ENCODE results near the gene RAB32.
"Not testable (repeated sequence)": the region's sequence is repeated elsewhere in the genome, so short reads cannot be mapped to it uniquely, and the experiment has no call there.

RAB32 gene

DNA sequence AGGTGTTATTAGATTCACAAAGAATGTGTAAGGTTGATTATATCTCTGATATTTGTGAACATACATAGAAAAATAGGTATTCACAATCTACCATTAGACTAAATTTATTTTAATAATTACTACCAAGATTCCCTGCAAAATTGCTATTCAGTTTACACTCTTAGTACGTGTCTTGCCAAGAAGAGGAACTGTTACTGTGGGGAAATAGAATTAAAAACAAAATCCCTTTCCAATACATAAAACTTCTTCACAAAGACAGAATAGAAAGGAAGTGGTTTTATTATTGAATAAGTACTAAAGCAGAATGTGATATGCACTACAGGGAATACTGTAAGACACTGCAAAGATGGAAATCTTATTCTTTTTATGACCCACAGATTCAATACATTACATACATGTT lies 17.0 kb downstream of the RAB32 start:
- WGBS (ENCODE audit: extremely low coverage, insufficient coverage, insufficient read length): no CpG with 5 or more reads among the region's 1 CpG
- Histone ChIP-seq H4K91ac (ENCODE audit: low read depth, low read length) (no peak overlapping the region), H3K27ac (ENCODE audit: low read depth, low read length) (no peak overlapping the region)

DNA sequence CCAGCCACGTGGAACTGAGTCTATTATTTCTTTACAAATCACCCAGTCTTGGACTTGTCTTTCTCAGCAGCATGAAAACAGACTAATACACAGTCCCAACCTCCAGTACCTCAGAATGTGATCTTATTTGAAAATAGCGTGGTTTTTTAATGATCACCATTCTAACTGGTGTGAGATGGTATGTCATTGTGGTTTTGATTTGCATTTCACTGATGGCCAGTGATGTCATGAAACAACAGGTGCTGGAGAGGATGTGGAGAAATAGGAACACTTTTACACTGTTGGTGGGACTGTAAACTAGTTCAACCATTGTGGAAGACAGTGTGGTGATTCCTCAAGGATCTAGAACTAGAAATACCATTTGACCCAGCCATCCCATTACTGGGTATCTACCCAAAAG lies 23.0 kb downstream of the RAB32 start:
- not testable (repeated sequence) for H3K27ac ChIP-seq (ENCODE audit: low read depth, low read length); DNase-seq; H2AFZ ChIP-seq (ENCODE audit: insufficient read depth, low read length, poor library complexity); H3K9me3 ChIP-seq (ENCODE audit: insufficient read depth, low read depth, low read length); H3K36me3 ChIP-seq (ENCODE audit: control insufficient read depth in 1 of 2, insufficient read depth in 2 of 2, low read length in 2 of 2); H4K8ac ChIP-seq (ENCODE audit: low read depth, low read length); H2BK5ac ChIP-seq (ENCODE audit: low read depth, low read length, poor library complexity); H3K4me1 ChIP-seq (ENCODE audit: control insufficient read depth in 1 of 2, insufficient read depth in 2 of 2, low read length in 2 of 2); H2BK120ac ChIP-seq (ENCODE audit: insufficient read depth, low read length, poor library complexity); H4K12ac ChIP-seq (ENCODE audit: low read depth, low read length); H3K14ac ChIP-seq (ENCODE audit: low read length); H4K91ac ChIP-seq (ENCODE audit: low read depth, low read length); H3K27me3 ChIP-seq (ENCODE audit: insufficient read depth, low read length); H3K4ac ChIP-seq (ENCODE audit: low read depth, low read length); H2BK12ac ChIP-seq (ENCODE audit: low read length); H3K9ac ChIP-seq (ENCODE audit: low read length); H3K23ac ChIP-seq (ENCODE audit: low read length); H3K18ac ChIP-seq (ENCODE audit: low read length); H2AK5ac ChIP-seq (ENCODE audit: low read length); H3K4me3 ChIP-seq (ENCODE audit: low read depth, low read length); H3K4me2 ChIP-seq (ENCODE audit: low read length); H3K79me2 ChIP-seq (ENCODE audit: control insufficient read depth, insufficient read depth, low read length, poor library complexity); H3K79me1 ChIP-seq (ENCODE audit: low read length)
- WGBS (ENCODE audit: extremely low coverage, insufficient coverage, insufficient read length): no CpG with 5 or more reads among the region's 2 CpGs

More for the DNA sequence above, 17.0 kb downstream of the RAB32 start:
- Histone ChIP-seq H3K4ac (ENCODE audit: low read depth, low read length) (no peak overlapping the region), H2BK5ac (ENCODE audit: low read depth, low read length, poor library complexity) (no peak overlapping the region), H3K27me3 (ENCODE audit: insufficient read depth, low read length) (no peaks in the 10 kb centered on the region), H4K8ac (ENCODE audit: low read depth, low read length) (no peak overlapping the region), H3K14ac (ENCODE audit: low read length) (no peak overlapping the region), H3K36me3 (ENCODE audit: control insufficient read depth in 1 of 2, insufficient read depth in 2 of 2, low read length in 2 of 2) (no peaks in the 10 kb centered on the region), H4K12ac (ENCODE audit: low read depth, low read length) (no peak overlapping the region), H3K79me2 (ENCODE audit: control insufficient read depth, insufficient read depth, low read length, poor library complexity) (no peaks in the 10 kb centered on the region), H3K18ac (ENCODE audit: low read length) (no peak overlapping the region), H2AFZ (ENCODE audit: insufficient read depth, low read length, poor library complexity) (no peak overlapping the region), H3K4me2 (ENCODE audit: low read length) (no peak overlapping the region), H2BK120ac (ENCODE audit: insufficient read depth, low read length, poor library complexity) (no peak overlapping the region), H3K4me1 (ENCODE audit: control insufficient read depth in 1 of 2, insufficient read depth in 2 of 2, low read length in 2 of 2) (no peaks in the 10 kb centered on the region), H3K9ac (ENCODE audit: low read length) (no peak overlapping the region), H3K4me3 (ENCODE audit: low read depth, low read length) (no peak overlapping the region), H3K9me3 (ENCODE audit: insufficient read depth, low read depth, low read length) (no peaks in the 10 kb centered on the region), H2AK5ac (ENCODE audit: low read length) (no peak overlapping the region), H3K79me1 (ENCODE audit: low read length) (no peaks in the 10 kb centered on the region), H3K23ac (ENCODE audit: low read length) (no peak overlapping the region), H2BK12ac (ENCODE audit: low read length) (no peak overlapping the region)
- no peak for DNase-seq

DNA sequence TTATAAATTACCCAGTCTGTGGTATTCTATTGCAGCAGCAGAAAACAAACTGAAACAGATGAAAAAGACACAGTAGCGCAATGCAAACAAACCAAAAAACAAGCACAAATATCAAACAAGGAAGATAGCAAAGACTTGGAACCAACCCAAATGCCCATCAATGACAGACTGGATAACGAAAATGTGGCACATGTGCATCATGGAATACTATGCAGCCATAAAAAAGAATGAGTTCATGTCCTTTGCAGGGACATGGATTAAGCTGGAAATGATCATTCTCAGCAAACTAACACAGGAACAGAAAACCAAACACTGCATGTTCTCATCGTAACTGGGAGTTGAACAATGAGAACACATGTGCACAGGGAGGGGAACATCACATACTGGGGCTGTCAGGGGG lies 25.0 kb downstream of the RAB32 start:
- not testable (repeated sequence) for H3K4me3 ChIP-seq (ENCODE audit: low read depth, low read length); H4K8ac ChIP-seq (ENCODE audit: low read depth, low read length); H2AFZ ChIP-seq (ENCODE audit: insufficient read depth, low read length, poor library complexity); DNase-seq; H3K23ac ChIP-seq (ENCODE audit: low read length); H3K18ac ChIP-seq (ENCODE audit: low read length); H3K9me3 ChIP-seq (ENCODE audit: insufficient read depth, low read depth, low read length); H3K9ac ChIP-seq (ENCODE audit: low read length); H3K79me1 ChIP-seq (ENCODE audit: low read length); H3K79me2 ChIP-seq (ENCODE audit: control insufficient read depth, insufficient read depth, low read length, poor library complexity); H2BK120ac ChIP-seq (ENCODE audit: insufficient read depth, low read length, poor library complexity); H4K91ac ChIP-seq (ENCODE audit: low read depth, low read length); H3K36me3 ChIP-seq (ENCODE audit: control insufficient read depth in 1 of 2, insufficient read depth in 2 of 2, low read length in 2 of 2); H4K12ac ChIP-seq (ENCODE audit: low read depth, low read length); H3K4me2 ChIP-seq (ENCODE audit: low read length); H2BK5ac ChIP-seq (ENCODE audit: low read depth, low read length, poor library complexity); H3K14ac ChIP-seq (ENCODE audit: low read length); H3K4me1 ChIP-seq (ENCODE audit: control insufficient read depth in 1 of 2, insufficient read depth in 2 of 2, low read length in 2 of 2); H3K27me3 ChIP-seq (ENCODE audit: insufficient read depth, low read length); H3K4ac ChIP-seq (ENCODE audit: low read depth, low read length); H3K27ac ChIP-seq (ENCODE audit: low read depth, low read length); H2BK12ac ChIP-seq (ENCODE audit: low read length); H2AK5ac ChIP-seq (ENCODE audit: low read length)
- WGBS (ENCODE audit: extremely low coverage, insufficient coverage, insufficient read length): no CpG with 5 or more reads among the region's 3 CpGs

DNA sequence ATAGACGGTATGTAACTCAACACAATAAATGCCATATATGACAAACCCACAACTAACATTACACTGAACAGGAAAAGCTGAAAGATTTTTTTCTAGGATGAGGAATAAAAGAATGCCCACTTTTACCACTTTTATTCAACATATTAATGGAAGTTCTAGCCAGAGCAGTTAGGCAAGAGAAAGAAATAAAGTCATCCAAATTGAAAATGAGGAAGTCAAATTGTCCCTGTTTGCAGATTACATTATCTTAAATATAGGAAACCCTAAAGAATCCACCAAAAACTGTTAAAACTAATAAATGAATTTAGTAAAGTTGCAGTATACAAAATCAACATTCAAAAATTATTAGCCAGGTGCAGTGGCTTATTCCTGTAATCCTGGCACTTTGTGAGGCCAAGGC lies 30.6 kb downstream of the RAB32 start:
- Histone ChIP-seq H3K27ac (ENCODE audit: low read depth, low read length) (no peak overlapping the region), H4K8ac (ENCODE audit: low read depth, low read length) (no peak overlapping the region), H2BK5ac (ENCODE audit: low read depth, low read length, poor library complexity) (no peak overlapping the region), H3K9me3 (ENCODE audit: insufficient read depth, low read depth, low read length) (no peaks in the 10 kb centered on the region), H2AK5ac (ENCODE audit: low read length) (no peak overlapping the region), H3K79me2 (ENCODE audit: control insufficient read depth, insufficient read depth, low read length, poor library complexity) (no peaks in the 10 kb centered on the region), H3K14ac (ENCODE audit: low read length) (no peak overlapping the region), H3K4ac (ENCODE audit: low read depth, low read length) (no peak overlapping the region), H3K18ac (ENCODE audit: low read length) (no peak overlapping the region), H3K23ac (ENCODE audit: low read length) (no peak overlapping the region), H4K12ac (ENCODE audit: low read depth, low read length) (no peak overlapping the region), H3K9ac (ENCODE audit: low read length) (no peak overlapping the region), H3K4me3 (ENCODE audit: low read depth, low read length) (no peak overlapping the region), H2AFZ (ENCODE audit: insufficient read depth, low read length, poor library complexity) (no peak overlapping the region), H3K27me3 (ENCODE audit: insufficient read depth, low read length) (no peaks in the 10 kb centered on the region), H3K4me1 (ENCODE audit: control insufficient read depth in 1 of 2, insufficient read depth in 2 of 2, low read length in 2 of 2) (no peaks in the 10 kb centered on the region), H2BK12ac (ENCODE audit: low read length) (no peak overlapping the region), H4K91ac (ENCODE audit: low read depth, low read length) (no peak overlapping the region), H3K4me2 (ENCODE audit: low read length) (no peak overlapping the region), H3K36me3 (ENCODE audit: control insufficient read depth in 1 of 2, insufficient read depth in 2 of 2, low read length in 2 of 2) (no peaks in the 10 kb centered on the region), H3K79me1 (ENCODE audit: low read length) (no peaks in the 10 kb centered on the region), H2BK120ac (ENCODE audit: insufficient read depth, low read length, poor library complexity) (no peak overlapping the region)
- no peak for DNase-seq
- no CpG with 5 or more reads among the region's 1 CpG for WGBS (ENCODE audit: extremely low coverage, insufficient coverage, insufficient read length)

DNA sequence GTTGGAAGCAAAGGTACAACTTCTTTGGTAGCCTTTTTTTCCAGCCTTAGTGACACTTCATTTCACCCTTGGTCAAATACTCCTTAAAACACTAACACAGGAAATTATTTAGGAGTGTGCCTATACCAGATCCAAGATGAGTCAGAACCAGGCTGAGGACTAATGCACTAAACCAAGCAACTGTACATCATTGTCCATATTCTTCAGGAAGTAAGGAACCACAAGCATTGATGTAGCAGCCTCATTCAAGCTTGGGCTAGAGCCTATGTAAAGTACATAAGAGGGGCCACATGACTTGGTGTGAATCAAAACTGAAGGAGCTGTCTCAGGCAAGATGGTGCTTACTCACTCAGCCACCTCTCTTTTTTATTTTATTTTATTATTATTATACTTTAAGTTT lies 34.4 kb downstream of the RAB32 start:
- no peak for DNase-seq
- H3K9me3 ChIP-seq (ENCODE audit: insufficient read depth, low read depth, low read length): no peaks in the 10 kb centered on the region
- H3K79me1 ChIP-seq (ENCODE audit: low read length): no peaks in the 10 kb centered on the region
- no peak overlapping the region for H3K4me2 ChIP-seq (ENCODE audit: low read length)
- H3K4me1 ChIP-seq (ENCODE audit: control insufficient read depth in 1 of 2, insufficient read depth in 2 of 2, low read length in 2 of 2): no peaks in the 10 kb centered on the region
- H3K14ac ChIP-seq (ENCODE audit: low read length): no peak overlapping the region
- no peak overlapping the region for H4K8ac ChIP-seq (ENCODE audit: low read depth, low read length)
- H3K23ac ChIP-seq (ENCODE audit: low read length): no peak overlapping the region
- H4K91ac ChIP-seq (ENCODE audit: low read depth, low read length): no peak overlapping the region
- H3K18ac ChIP-seq (ENCODE audit: low read length): no peak overlapping the region
- H3K27me3 ChIP-seq (ENCODE audit: insufficient read depth, low read length): no peaks in the 10 kb centered on the region
- no peak overlapping the region for H3K9ac ChIP-seq (ENCODE audit: low read length)
- no peak overlapping the region for H2BK5ac ChIP-seq (ENCODE audit: low read depth, low read length, poor library complexity)
- H4K12ac ChIP-seq (ENCODE audit: low read depth, low read length): no peak overlapping the region
- no peak overlapping the region for H2BK12ac ChIP-seq (ENCODE audit: low read length)
- no peak overlapping the region for H2AK5ac ChIP-seq (ENCODE audit: low read length)
- H2BK120ac ChIP-seq (ENCODE audit: insufficient read depth, low read length, poor library complexity): no peak overlapping the region
- no peak overlapping the region for H3K27ac ChIP-seq (ENCODE audit: low read depth, low read length)
- no peak overlapping the region for H3K4ac ChIP-seq (ENCODE audit: low read depth, low read length)
- H3K36me3 ChIP-seq (ENCODE audit: control insufficient read depth in 1 of 2, insufficient read depth in 2 of 2, low read length in 2 of 2): no peaks in the 10 kb centered on the region
- H3K4me3 ChIP-seq (ENCODE audit: low read depth, low read length): no peak overlapping the region
- H3K79me2 ChIP-seq (ENCODE audit: control insufficient read depth, insufficient read depth, low read length, poor library complexity): no peaks in the 10 kb centered on the region
- no peak overlapping the region for H2AFZ ChIP-seq (ENCODE audit: insufficient read depth, low read length, poor library complexity)
